ENCODE measurements around the gene DOCK3.
"Not testable (repeated sequence)": the region's sequence is repeated elsewhere in the genome, so short reads cannot be mapped to it uniquely, and the experiment has no call there.

The DOCK3 gene

GRCh38 chr3:51297333-51297732 lies 622.6 kb downstream of the DOCK3 start:
- H3K4me3 Mint-ChIP-seq = no peak overlapping the region
- peaks cover 6% of the 10 kb centered on the region for H3K4me1 Mint-ChIP-seq
- H3K36me3 Mint-ChIP-seq = peaks cover 5% of the 10 kb centered on the region
- no peak overlapping the region for H3K27ac Mint-ChIP-seq
- ATAC-seq (ENCODE audit: low read depth) (no peak), DNase-seq (ENCODE audit: low spot score in 2 of 2) (no peak)
- H3K9me3 Mint-ChIP-seq = peaks cover 13% of the 10 kb centered on the region
- H3K27me3 Mint-ChIP-seq = peaks cover 8% of the 10 kb centered on the region

DNA sequence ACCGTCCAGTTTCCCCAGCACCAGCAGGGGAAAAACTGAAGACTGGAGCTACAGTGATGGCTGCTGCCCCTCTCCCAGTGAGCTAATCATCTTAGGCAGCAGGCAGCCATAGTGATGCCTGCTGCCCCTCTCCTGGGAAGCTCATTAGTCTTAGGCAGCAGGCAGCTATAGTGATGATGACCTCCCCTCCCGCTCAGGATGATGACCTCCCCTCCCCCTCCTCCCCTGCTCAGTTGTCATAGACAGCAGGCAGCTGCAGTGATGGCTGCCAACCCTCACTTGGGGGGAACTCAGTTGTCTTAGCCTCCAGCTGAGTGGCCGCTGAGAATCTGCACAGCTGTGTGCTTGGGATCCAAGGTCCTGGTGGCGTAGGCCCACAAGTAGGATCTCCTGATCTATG lies 629.5 kb downstream of the DOCK3 start:
- Mint-ChIP-seq H3K4me3 (no peak overlapping the region), H3K27ac (no peak overlapping the region), H3K36me3 (peaks cover 12% of the 10 kb centered on the region), H3K4me1 (no peaks in the 10 kb centered on the region), H3K27me3 (peaks cover 17% of the 10 kb centered on the region), H3K9me3 (peaks cover 22% of the 10 kb centered on the region)
- no peak for ATAC-seq (ENCODE audit: low read depth)
- DNase-seq (ENCODE audit: low spot score in 2 of 2) = no peak

GRCh38 chr3:51306093-51306492 lies 631.4 kb downstream of the DOCK3 start:
- Mint-ChIP-seq H3K4me3 (no peak overlapping the region), H3K27me3 (peaks cover 22% of the 10 kb centered on the region), H3K4me1 (no peaks in the 10 kb centered on the region), H3K9me3 (peaks cover 22% of the 10 kb centered on the region), H3K27ac (no peak overlapping the region), H3K36me3 (peaks cover 12% of the 10 kb centered on the region)
- DNase-seq (ENCODE audit: low spot score in 2 of 2) = no peak
- ATAC-seq (ENCODE audit: low read depth) = no peak

DNA sequence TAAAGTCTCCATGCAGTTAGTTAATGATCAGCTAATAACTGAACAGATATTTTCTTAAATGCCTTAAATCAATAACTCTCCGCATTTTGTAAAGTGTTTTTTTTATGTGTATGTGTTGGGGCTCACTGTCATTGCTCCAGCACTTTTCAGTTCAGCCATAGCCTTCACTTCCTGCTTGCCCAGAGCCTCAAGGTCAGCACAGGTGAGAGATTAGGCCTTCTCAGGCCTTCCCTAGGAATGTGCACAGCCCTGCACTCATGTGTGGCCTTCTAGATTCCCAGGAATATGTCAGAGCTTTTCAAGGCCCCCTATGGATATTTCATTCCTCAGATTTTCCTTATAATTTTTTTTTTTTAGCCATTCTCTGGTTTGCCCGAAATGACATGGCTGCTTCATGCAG lies 632.7 kb downstream of the DOCK3 start:
- Mint-ChIP-seq H3K27ac (no peak overlapping the region), H3K9me3 (peaks cover 13% of the 10 kb centered on the region), H3K27me3 (peaks cover 20% of the 10 kb centered on the region), H3K4me1 (no peaks in the 10 kb centered on the region), H3K4me3 (no peak overlapping the region), H3K36me3 (peaks cover 7% of the 10 kb centered on the region)
- ATAC-seq (ENCODE audit: low read depth) (no peak), DNase-seq (ENCODE audit: low spot score in 2 of 2) (no peak)

DNA sequence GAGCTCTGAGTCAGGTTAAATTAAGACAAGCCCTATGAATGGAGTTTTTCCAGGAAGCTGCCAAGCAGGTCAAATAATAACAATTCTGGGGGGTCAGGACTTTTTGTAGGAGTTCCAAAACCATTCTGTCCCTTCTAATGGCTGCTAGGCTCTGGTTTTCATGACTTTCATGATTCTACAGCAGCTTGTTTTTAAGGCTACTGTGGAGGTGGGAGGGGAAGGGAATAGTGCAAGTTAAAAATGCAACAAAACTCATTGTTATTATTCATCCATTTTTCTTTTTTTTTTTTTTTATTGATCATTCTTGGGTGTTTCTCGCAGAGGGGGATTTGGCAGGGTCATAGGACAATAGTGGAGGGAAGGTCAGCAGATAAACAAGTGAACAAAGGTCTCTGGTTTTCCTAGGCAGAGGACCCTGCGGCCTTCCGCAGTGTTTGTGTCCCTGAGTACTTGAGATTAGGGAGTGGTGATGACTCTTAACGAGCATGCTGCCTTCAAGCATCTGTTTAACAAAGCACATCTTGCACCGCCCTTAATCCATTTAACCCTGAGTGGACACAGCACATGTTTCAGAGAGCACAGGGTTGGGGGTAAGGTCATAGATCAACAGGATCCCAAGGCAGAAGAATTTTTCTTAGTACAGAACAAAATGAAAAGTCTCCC lies 633.3 kb downstream of the DOCK3 start:
- not testable (repeated sequence) for H3K9me3 Mint-ChIP-seq

DNA sequence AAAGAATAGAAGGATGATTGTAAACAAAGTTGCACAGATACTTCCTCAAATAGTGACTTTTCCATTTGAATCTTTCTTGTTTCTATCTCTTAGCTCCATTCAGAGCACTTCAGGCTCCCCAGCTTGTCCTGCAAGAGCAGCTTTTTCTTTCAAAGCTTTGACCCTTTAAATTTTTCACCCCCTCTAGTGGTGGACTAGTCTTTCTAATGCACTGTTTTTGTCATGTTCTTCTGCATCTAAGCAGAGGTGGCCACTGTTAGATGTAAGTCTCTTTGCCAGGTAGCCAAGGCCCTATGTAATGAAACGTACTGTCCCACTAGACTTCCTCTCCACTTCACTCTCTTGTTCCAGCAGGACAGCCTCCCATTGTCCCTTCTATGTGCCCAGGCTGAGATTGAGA lies 636.3 kb downstream of the DOCK3 start:
- Mint-ChIP-seq H3K9me3 (peaks cover 7% of the 10 kb centered on the region), H3K4me3 (no peak overlapping the region), H3K4me1 (no peaks in the 10 kb centered on the region), H3K27ac (no peak overlapping the region), H3K36me3 (peaks cover 6% of the 10 kb centered on the region), H3K27me3 (peaks cover 15% of the 10 kb centered on the region)
- DNase-seq (ENCODE audit: low spot score in 2 of 2) = no peak
- ATAC-seq (ENCODE audit: low read depth) = peak; percentile 24

More for the DNA sequence above, 633.3 kb downstream of the DOCK3 start:
- not testable (repeated sequence) for ATAC-seq (ENCODE audit: low read depth); H3K4me3 Mint-ChIP-seq; H3K4me1 Mint-ChIP-seq; DNase-seq (ENCODE audit: low spot score in 2 of 2); H3K27ac Mint-ChIP-seq; H3K36me3 Mint-ChIP-seq
- H3K27me3 Mint-ChIP-seq = peaks cover 17% of the 10 kb centered on the region

DNA sequence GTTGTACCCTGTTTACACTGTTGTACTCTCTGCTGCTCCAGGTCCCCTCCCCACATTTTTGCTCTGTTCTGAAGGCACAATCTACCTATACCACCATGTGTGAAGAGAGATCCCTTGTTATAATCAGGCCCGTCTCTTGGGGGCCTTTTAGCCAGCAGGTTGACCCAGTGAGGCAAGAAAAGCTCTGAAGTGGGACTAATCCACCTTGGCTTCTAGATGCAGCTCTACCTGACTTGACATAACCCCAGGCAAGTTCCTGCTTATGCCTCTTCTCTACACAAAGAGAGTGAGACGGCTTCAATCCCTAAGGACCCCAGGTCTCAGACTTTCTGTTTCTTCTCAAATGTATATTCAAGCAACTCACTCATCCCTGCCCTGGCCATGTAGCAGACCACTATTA lies 653.5 kb downstream of the DOCK3 start:
- no peak overlapping the region for H3K27ac Mint-ChIP-seq
- no peaks in the 10 kb centered on the region for H3K36me3 Mint-ChIP-seq
- H3K4me3 Mint-ChIP-seq = no peak overlapping the region
- ATAC-seq (ENCODE audit: low read depth) (no peak), DNase-seq (ENCODE audit: low spot score in 2 of 2) (no peak)
- H3K9me3 Mint-ChIP-seq = no peaks in the 10 kb centered on the region
- no peaks in the 10 kb centered on the region for H3K27me3 Mint-ChIP-seq
- H3K4me1 Mint-ChIP-seq = no peaks in the 10 kb centered on the region

GRCh38 chr3:51330046-51330445 lies 655.3 kb downstream of the DOCK3 start:
- no peaks in the 10 kb centered on the region for H3K4me1 Mint-ChIP-seq
- ATAC-seq (ENCODE audit: low read depth) (no peak), DNase-seq (ENCODE audit: low spot score in 2 of 2) (no peak)
- no peaks in the 10 kb centered on the region for H3K27me3 Mint-ChIP-seq
- no peak overlapping the region for H3K27ac Mint-ChIP-seq
- H3K9me3 Mint-ChIP-seq = no peaks in the 10 kb centered on the region
- H3K4me3 Mint-ChIP-seq = no peak overlapping the region
- no peaks in the 10 kb centered on the region for H3K36me3 Mint-ChIP-seq

- no peak for ATAC-seq (ENCODE audit: low read depth)
- Mint-ChIP-seq H3K27ac (no peak overlapping the region), H3K4me3 (no peak overlapping the region), H3K36me3 (no peaks in the 10 kb centered on the region), H3K27me3 (no peaks in the 10 kb centered on the region), H3K4me1 (no peaks in the 10 kb centered on the region), H3K9me3 (no peaks in the 10 kb centered on the region)
- no peak for DNase-seq (ENCODE audit: low spot score in 2 of 2)
These were observed 657.4 kb downstream of the DOCK3 start for GRCh38 chr3:51332156-51332555.

DNA sequence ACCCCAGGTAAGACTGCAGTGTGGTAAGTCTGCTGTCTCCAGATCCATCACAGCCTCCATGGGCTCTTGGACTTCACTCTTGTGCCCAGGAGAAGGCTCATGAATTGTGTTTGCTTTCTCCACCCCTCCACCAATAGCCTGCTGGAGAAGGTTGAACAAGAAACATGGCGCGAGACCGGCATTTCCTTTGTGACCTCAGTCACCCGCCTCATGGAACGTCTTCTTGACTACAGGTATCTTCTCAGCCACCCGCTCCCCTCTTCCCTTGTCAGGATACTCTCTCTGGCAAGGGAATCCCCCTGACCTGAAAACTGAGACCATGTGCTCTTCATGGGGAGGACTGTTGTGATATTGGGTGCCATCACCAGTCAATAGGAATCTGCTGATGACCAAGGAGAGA lies 658.3 kb downstream of the DOCK3 start:
- no peak overlapping the region for H3K27ac Mint-ChIP-seq
- H3K9me3 Mint-ChIP-seq = no peaks in the 10 kb centered on the region
- H3K4me3 Mint-ChIP-seq = no peak overlapping the region
- no peaks in the 10 kb centered on the region for H3K4me1 Mint-ChIP-seq
- no peaks in the 10 kb centered on the region for H3K36me3 Mint-ChIP-seq
- DNase-seq (ENCODE audit: low spot score in 2 of 2) (no peak), ATAC-seq (ENCODE audit: low read depth) (no peak)
- no peaks in the 10 kb centered on the region for H3K27me3 Mint-ChIP-seq

GRCh38 chr3:51336261-51336660 lies 661.5 kb downstream of the DOCK3 start:
- ATAC-seq (ENCODE audit: low read depth) (no peak), DNase-seq (ENCODE audit: low spot score in 2 of 2) (no peak)
- Mint-ChIP-seq H3K36me3 (no peaks in the 10 kb centered on the region), H3K27me3 (peaks cover 2% of the 10 kb centered on the region), H3K9me3 (no peaks in the 10 kb centered on the region), H3K4me1 (no peaks in the 10 kb centered on the region), H3K27ac (no peak overlapping the region), H3K4me3 (no peak overlapping the region)

- Mint-ChIP-seq H3K36me3 (no peaks in the 10 kb centered on the region), H3K4me3 (no peak overlapping the region), H3K27ac (no peak overlapping the region), H3K9me3 (no peaks in the 10 kb centered on the region), H3K27me3 (peaks cover 2% of the 10 kb centered on the region), H3K4me1 (no peaks in the 10 kb centered on the region)
- no peak for DNase-seq (ENCODE audit: low spot score in 2 of 2)
- no peak for ATAC-seq (ENCODE audit: low read depth)
These were observed 662.9 kb downstream of the DOCK3 start for GRCh38 chr3:51337666-51338065.

- DNase-seq (ENCODE audit: low spot score in 2 of 2) = no peak
- Mint-ChIP-seq H3K36me3 (no peaks in the 10 kb centered on the region), H3K27ac (no peak overlapping the region), H3K9me3 (no peaks in the 10 kb centered on the region), H3K4me1 (no peaks in the 10 kb centered on the region), H3K27me3 (peaks cover 3% of the 10 kb centered on the region), H3K4me3 (no peak overlapping the region)
- no peak for ATAC-seq (ENCODE audit: low read depth)
These were observed 663.9 kb downstream of the DOCK3 start for GRCh38 chr3:51338632-51339031.

DNA sequence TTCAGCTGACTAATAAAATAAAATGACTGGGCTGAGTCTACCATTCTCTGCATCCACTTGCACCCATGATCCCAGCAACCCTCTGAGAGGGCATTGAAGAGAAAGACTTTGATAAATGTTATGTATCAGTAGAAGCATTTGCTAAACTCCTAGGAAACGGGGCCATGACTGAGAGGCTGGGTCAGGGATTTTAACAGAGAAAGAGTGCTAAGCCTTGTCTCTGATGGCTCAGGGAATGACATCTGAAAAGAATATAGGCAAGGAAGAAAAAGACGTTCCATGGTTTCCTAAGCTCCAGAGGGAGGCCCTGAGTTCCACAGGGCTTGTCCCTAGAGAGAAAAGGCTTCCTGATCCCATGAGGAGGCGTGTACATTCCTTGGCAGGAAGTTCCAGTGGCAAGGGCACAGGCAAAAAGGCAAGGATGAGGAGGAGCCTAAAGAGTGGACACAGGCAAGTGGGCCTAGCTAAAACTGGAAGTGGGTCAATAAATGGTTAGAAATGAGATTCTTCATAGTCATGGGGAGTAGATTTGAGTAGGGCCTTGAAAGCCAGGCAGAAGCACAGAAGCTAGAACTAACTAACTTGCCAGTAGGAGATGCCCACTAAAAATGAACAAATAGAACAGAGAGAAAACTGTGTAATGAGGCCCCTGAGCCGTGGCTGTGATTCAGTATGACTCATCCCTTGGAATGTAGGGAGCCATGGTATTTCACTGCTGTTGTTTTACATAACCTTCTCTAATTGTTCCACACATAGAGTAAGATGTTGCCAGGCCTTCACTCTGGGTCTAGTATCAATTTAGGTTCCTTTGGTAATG lies 665.5 kb downstream of the DOCK3 start:
- no peak overlapping the region for H3K27ac Mint-ChIP-seq
- H3K9me3 Mint-ChIP-seq = no peaks in the 10 kb centered on the region
- H3K27me3 Mint-ChIP-seq = peaks cover 3% of the 10 kb centered on the region
- no peaks in the 10 kb centered on the region for H3K4me1 Mint-ChIP-seq
- no peaks in the 10 kb centered on the region for H3K36me3 Mint-ChIP-seq
- H3K4me3 Mint-ChIP-seq = no peak overlapping the region
- no peak for ATAC-seq (ENCODE audit: low read depth)
- DNase-seq (ENCODE audit: low spot score in 2 of 2) = no peak

All from memory B cell (primary cell).